Colonic mucosa (tissue), 4 donors: ENCODE data around the gene NCL. TPM values are rescaled to one million over a fixed set of nuclear protein-coding genes. Genes with fewer than 3 reads are reported as not detected.
"Not testable (repeated sequence)": the region's sequence is repeated elsewhere in the genome, so short reads cannot be mapped to it uniquely, and the experiment has no call there.

Source experiments
- DNase-seq: peaks from one replicate; pipeline ENCODE4 v3.0.0-alpha.2; 2020
- H3K27ac ChIP-seq: fragments of 200-600 bp; one replicate; pipeline ENCODE4 v1.8.0; 2021
- H3K27me3 ChIP-seq: fragments of 200-600 bp; one replicate; pipeline ENCODE4 v1.8.0; 2021
- H3K36me3 ChIP-seq: fragments of 200-600 bp; one replicate; pipeline ENCODE4 v1.8.0; 2021
- H3K4me1 ChIP-seq: fragments of 200-600 bp; one replicate; pipeline ENCODE4 v1.8.0; 2021; ENCODE audit warnings: mild to moderate bottlenecking
- H3K4me3 ChIP-seq: fragments of 200-600 bp; one replicate; pipeline ENCODE4 v1.8.0; 2021
- H3K9ac ChIP-seq, 2 donors: one replicate each; pipeline ENCODE4 v1.7.0; 2013; ENCODE audit warnings: control low read depth in 2 of 2, low read depth in 2 of 2, low read length in 2 of 2
- H3K9me3 ChIP-seq: fragments of 200-600 bp; one replicate; pipeline ENCODE4 v1.8.0; 2021
- CTCF ChIP-seq: fragments of 200-600 bp; IDR thresholded peaks from one replicate; pipeline ENCODE4 v1.8.0; 2022; ENCODE audit warnings: antibody characterized with exemption, mild to moderate bottlenecking
- intact Hi-C: fragments of 100-400 bp; cut with DNase I; formaldehyde crosslinking; loops from one replicate; pipeline ENCODE4 v1.14.1; 2022
- total RNA-seq, 2 donors: library from RNA; stranded (reverse); fragmentation: NEBNext Ultra II Directional in 1 of 2; extraction: Animal tissue kit (Norgen Biotek cat#: 25700) in 1 of 2; gene quantifications; one replicate each; pipeline ENCODE4 v1.2.1, GENCODE V29; 2021
- donor health status: healthy.
- donor health status: DM: no; HTN: no; CAD: no.
- donor health status: DM: no; HTN: no; CAD: no.

The NCL gene
- total RNA-seq, 2 donors from 2014 or later: 309 to 534 TPM

GRCh38 chr2:231461516-231461971, 2.7 kb downstream of the NCL start:
- no peak for DNase-seq
- Histone ChIP-seq H3K27me3 (no peaks in the 10 kb centered on the region), H3K4me3 (no peak overlapping the region), H3K27ac (no peak overlapping the region), H3K9ac (no peak overlapping the region), H3K4me1 (peaks cover 10% of the 10 kb centered on the region), H3K36me3 (peaks cover 45% of the 10 kb centered on the region), H3K9me3 (no peaks in the 10 kb centered on the region)
- no peak for TF ChIP-seq CTCF
- intact Hi-C loops: loop anchor here (5.0 kb wide), 1 partner anchor 49 kb away; no protein-coding TSS in a partner anchor

- peaks cover 52% of the 10 kb centered on the region for H3K36me3 ChIP-seq
- H3K4me1 ChIP-seq: peaks cover 10% of the 10 kb centered on the region
- intact Hi-C loops: loop anchor here (5.0 kb wide), 1 partner anchor 49 kb away; no protein-coding TSS in a partner anchor
- not testable (repeated sequence) for DNase-seq, H3K27ac ChIP-seq, H3K27me3 ChIP-seq, H3K4me3 ChIP-seq, H3K9ac ChIP-seq, H3K9me3 ChIP-seq
Measured at GRCh38 chr2:231460841-231461240, 3.4 kb downstream of the NCL start.

- H3K27me3 ChIP-seq: no peaks in the 10 kb centered on the region
- no peaks in the 10 kb centered on the region for H3K9me3 ChIP-seq
- peaks cover 7% of the 10 kb centered on the region for H3K4me1 ChIP-seq
- intact Hi-C loops: loop anchor here (5.0 kb wide), 1 partner anchor 48 kb away; no protein-coding TSS in a partner anchor
- DNase-seq: no peak
- H3K4me3 ChIP-seq: no peak overlapping the region
- peaks cover 58% of the 10 kb centered on the region for H3K36me3 ChIP-seq
- H3K9ac ChIP-seq: no peak overlapping the region
- H3K27ac ChIP-seq: no peak overlapping the region
- TF ChIP-seq CTCF: no peak
Measured at GRCh38 chr2:231460073-231460835, 4.0 kb downstream of the NCL start.

GRCh38 chr2:231458368-231458767, 5.9 kb downstream of the NCL start:
- H3K27me3 ChIP-seq: no peaks in the 10 kb centered on the region
- peaks cover 69% of the 10 kb centered on the region for H3K36me3 ChIP-seq
- no peak overlapping the region for H3K9ac ChIP-seq
- no peak for TF ChIP-seq CTCF
- intact Hi-C loops: no loop called here
- no peak overlapping the region for H3K4me3 ChIP-seq
- no peak for DNase-seq
- H3K27ac ChIP-seq: no peak overlapping the region
- H3K9me3 ChIP-seq: no peaks in the 10 kb centered on the region
- H3K4me1 ChIP-seq: peaks cover 7% of the 10 kb centered on the region

- intact Hi-C loops: no loop called here
- no peak overlapping the region for H3K27ac ChIP-seq
- H3K27me3 ChIP-seq: no peaks in the 10 kb centered on the region
- H3K4me1 ChIP-seq: no peaks in the 10 kb centered on the region
- no peak overlapping the region for H3K9ac ChIP-seq
- DNase-seq: no peak
- H3K9me3 ChIP-seq: no peaks in the 10 kb centered on the region
- no peak overlapping the region for H3K4me3 ChIP-seq
- H3K36me3 ChIP-seq: peaks cover 69% of the 10 kb centered on the region
- no peak for TF ChIP-seq CTCF
Measured at GRCh38 chr2:231457101-231457500, 7.2 kb downstream of the NCL start.
